ENCODE results near the gene SELL. TPM values are rescaled to one million over a fixed set of nuclear protein-coding genes. Genes with fewer than 3 reads are reported as not detected.

SELL gene
- total and polyA plus RNA-seq, 2 experiments from 2014 or later = not detected

- H3K4me1 ChIP-seq (ENCODE audit: insufficient read depth) = peaks cover 13% of the 10 kb centered on the region; the same call in 1 of the 2 replicates
- H3K36me3 ChIP-seq (ENCODE audit: insufficient read depth) = no peaks in the 10 kb centered on the region
- no peak for ATAC-seq
- peaks cover 67% of the 10 kb centered on the region for H3K27me3 ChIP-seq (ENCODE audit: insufficient read depth)
- H3K9me3 Mint-ChIP-seq = no peaks in the 10 kb centered on the region; the same call in 2 of the 3 replicates
- no peaks in the 10 kb centered on the region for H3F3A ChIP-seq (replicated peaks; ENCODE audit: low read depth)
- no peak overlapping the region for H3K27ac Mint-ChIP-seq
- no peak overlapping the region for H3K27ac ChIP-seq (ENCODE audit: low read depth)
- peaks cover 17% of the 10 kb centered on the region for H3K4me1 Mint-ChIP-seq
- H3K27me3 Mint-ChIP-seq (ENCODE audit: insufficient read depth, low read depth, poor library complexity) = peaks cover 39% of the 10 kb centered on the region
- no peak for DNase-seq (ENCODE audit: low spot score)
- no peak for TF ChIP-seq CREB1 (CRISPR knock-in tag; IDR thresholded peaks at IDR 0.05; ENCODE audit: low read depth)
- TF ChIP-seq EZH2phosphoT487 (IDR thresholded peaks at IDR 0.05; ENCODE audit: unreplicated experiment) = no peak
- TF ChIP-seq ZNF114 (CRISPR knock-in tag; IDR thresholded peaks at IDR 0.05) = no peak
- no peak for TF ChIP-seq STAT1 (IDR thresholded peaks at IDR 0.05; ENCODE audit: unreplicated experiment)
- no peak for TF ChIP-seq JUNB (IDR thresholded peaks at IDR 0.05; ENCODE audit: unreplicated experiment)
- no peak for TF ChIP-seq POLR2AphosphoS5 (IDR thresholded peaks at IDR 0.05; ENCODE audit: low read depth)
- TF ChIP-seq EZH2 (IDR thresholded peaks at IDR 0.05; ENCODE audit: low read depth, unreplicated experiment) = no peak
- TF ChIP-seq ZNF331 (CRISPR knock-in tag; IDR thresholded peaks at IDR 0.05; ENCODE audit: low read depth) = no peak
- no peak overlapping the region for H3K4me2 ChIP-seq
- no peak overlapping the region for H3K4me3 Mint-ChIP-seq
- H3K79me2 ChIP-seq (replicated peaks; ENCODE audit: insufficient read depth) = no peaks in the 10 kb centered on the region
- no peak overlapping the region for H3K4me3 ChIP-seq
- H3K36me3 Mint-ChIP-seq (ENCODE audit: low read depth) = no peaks in the 10 kb centered on the region
- no peak overlapping the region for H2AFZ ChIP-seq
- peaks cover 6% of the 10 kb centered on the region; the same call in 1 of the 2 replicates for H4K20me1 ChIP-seq (replicated peaks; ENCODE audit: insufficient read depth)
- H3K9me2 ChIP-seq (ENCODE audit: insufficient read depth) = no peaks in the 10 kb centered on the region
Measured at GRCh38 chr1:169679692-169680091, 31.7 kb downstream of the SELL start.

- Histone ChIP-seq H3K79me2 (replicated peaks; ENCODE audit: insufficient read depth) (no peaks in the 10 kb centered on the region), H3K27me3 (ENCODE audit: insufficient read depth) (peaks cover 30% of the 10 kb centered on the region), H2AFZ (no peak overlapping the region), H3F3A (replicated peaks; ENCODE audit: low read depth) (no peaks in the 10 kb centered on the region), H3K9me2 (ENCODE audit: insufficient read depth) (peaks cover 6% of the 10 kb centered on the region; the same call in 1 of the 2 replicates), H3K4me1 (ENCODE audit: insufficient read depth) (peaks cover 13% of the 10 kb centered on the region; the same call in 1 of the 2 replicates), H3K36me3 (ENCODE audit: insufficient read depth) (no peaks in the 10 kb centered on the region), H3K27ac (ENCODE audit: low read depth) (no peak overlapping the region), H4K20me1 (replicated peaks; ENCODE audit: insufficient read depth) (no peaks in the 10 kb centered on the region; the same call in 1 of the 2 replicates), H3K4me2 (no peak overlapping the region), H3K4me3 (no peak overlapping the region)
- DNase-seq (ENCODE audit: low spot score) (no peak), ATAC-seq (peak; percentile 28; the same call in 1 of the 3 replicates)
- Mint-ChIP-seq H3K9me3 (no peaks in the 10 kb centered on the region; the same call in 1 of the 3 replicates), H3K27me3 (ENCODE audit: insufficient read depth, low read depth, poor library complexity) (peaks cover 28% of the 10 kb centered on the region), H3K27ac (no peak overlapping the region), H3K36me3 (ENCODE audit: low read depth) (no peaks in the 10 kb centered on the region), H3K4me3 (no peak overlapping the region), H3K4me1 (peaks cover 9% of the 10 kb centered on the region)
- no peak for TF ChIP-seq ETS1 (IDR thresholded peaks at IDR 0.05)
- TF ChIP-seq EZH2 (IDR thresholded peaks at IDR 0.05; ENCODE audit: low read depth, unreplicated experiment) = no peak
- TF ChIP-seq ZNF331 (CRISPR knock-in tag; IDR thresholded peaks at IDR 0.05; ENCODE audit: low read depth) = no peak
- TF ChIP-seq ZNF114 (CRISPR knock-in tag; IDR thresholded peaks at IDR 0.05) = no peak
- TF ChIP-seq NANOG (IDR thresholded peaks at IDR 0.05; ENCODE audit: borderline replicate concordance) = no peak
- TF ChIP-seq CREB1 (CRISPR knock-in tag; IDR thresholded peaks at IDR 0.05; ENCODE audit: low read depth) = no peak
- no peak for TF ChIP-seq STAT1 (IDR thresholded peaks at IDR 0.05; ENCODE audit: unreplicated experiment)
- TF ChIP-seq JUNB (IDR thresholded peaks at IDR 0.05; ENCODE audit: unreplicated experiment) = no peak
- no peak for TF ChIP-seq EZH2phosphoT487 (IDR thresholded peaks at IDR 0.05; ENCODE audit: unreplicated experiment)
- no peak for TF ChIP-seq CTCF (conservative IDR thresholded peaks at IDR 0.05; ENCODE audit: low read depth in 2 of 2)
Measured at GRCh38 chr1:169676001-169676400, 35.4 kb downstream of the SELL start.

Measured in GM23338 (cell line).